HG02623 (cell line): Measurements from ENCODE around the gene SRXN1.
A peak's percentile ranks its signal among the peaks of the same experiment; 100 is the strongest.
"Not testable (repeated sequence)": the region's sequence is repeated elsewhere in the genome, so short reads cannot be mapped to it uniquely, and the experiment has no call there.

ENCODE experiments used
- ATAC-seq: cut with Tn5 transposase; IDR thresholded peaks from one replicate; pipeline ENCODE4 v1.9.1; 2021; ENCODE audit warnings: moderate library complexity; ENCODE audit not compliant: unreplicated experiment

The SRXN1 gene

DNA sequence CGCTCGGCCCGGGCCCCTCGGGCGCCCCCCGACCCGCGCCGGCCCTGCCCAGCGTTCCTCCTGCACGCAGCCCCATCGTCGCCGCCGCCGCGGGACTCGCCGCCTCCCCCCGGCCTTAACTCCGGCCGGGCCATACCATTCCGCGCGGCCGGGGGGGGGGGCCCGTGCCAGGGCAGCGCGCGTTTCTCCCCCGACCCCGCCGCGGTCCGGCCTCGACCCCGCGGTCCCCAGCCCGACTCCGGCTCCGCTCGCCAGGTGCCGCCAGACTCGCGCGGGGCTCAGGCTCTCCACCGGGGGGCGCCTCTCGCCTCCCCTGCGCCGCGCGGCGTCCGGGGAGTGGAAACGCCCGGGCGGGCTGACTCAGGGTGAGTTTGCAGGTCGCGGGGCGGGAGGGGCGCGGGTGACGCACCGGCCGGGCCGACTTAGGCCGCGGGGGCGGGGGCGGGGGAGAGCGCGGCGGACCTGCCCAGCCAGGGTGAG, at the start of gene SRXN1:
Gene SRXN1 (minus strand): TSS at position 91 of the 480 bp plus-strand sequence. CDS start 15 bp downstream, at position 76.
- ATAC-seq: peak; percentile 90

DNA sequence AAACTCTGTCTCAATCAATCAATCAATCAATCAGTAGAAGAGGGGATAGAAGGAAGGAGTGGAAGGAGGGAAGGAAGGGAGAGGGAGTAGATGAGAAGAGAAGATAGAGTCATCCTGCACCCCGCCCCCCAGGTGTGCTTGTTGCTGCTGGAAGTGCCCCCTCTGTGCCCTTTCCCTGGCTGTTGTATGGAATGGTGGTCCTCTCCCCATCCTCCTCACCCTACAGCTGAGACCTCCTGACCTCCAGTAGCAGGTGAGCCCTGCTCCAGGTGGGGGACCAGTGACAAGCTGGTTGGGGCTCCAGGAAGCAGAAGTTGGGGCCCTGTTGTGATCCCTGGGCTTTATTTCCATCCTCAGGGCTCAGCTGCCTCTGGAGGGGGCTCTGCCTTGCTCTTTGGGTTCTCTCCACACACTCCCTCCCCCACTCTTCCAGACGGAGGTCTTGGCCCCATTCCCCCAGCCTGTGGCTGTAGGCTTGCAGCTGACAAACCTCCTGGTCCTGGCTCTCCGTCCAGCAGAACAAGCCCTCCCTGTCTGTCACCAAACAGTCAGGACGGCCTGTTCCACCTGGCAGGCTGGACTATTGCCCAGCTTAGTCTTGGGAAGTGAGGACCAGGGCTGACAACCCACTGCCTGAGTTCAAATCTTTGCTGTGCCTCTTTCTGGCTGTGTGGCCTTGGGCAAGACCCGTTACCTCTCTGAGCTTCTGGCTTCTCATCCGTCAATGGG, 48.6 kb upstream of the SRXN1 start:
- ATAC-seq: no peak

DNA sequence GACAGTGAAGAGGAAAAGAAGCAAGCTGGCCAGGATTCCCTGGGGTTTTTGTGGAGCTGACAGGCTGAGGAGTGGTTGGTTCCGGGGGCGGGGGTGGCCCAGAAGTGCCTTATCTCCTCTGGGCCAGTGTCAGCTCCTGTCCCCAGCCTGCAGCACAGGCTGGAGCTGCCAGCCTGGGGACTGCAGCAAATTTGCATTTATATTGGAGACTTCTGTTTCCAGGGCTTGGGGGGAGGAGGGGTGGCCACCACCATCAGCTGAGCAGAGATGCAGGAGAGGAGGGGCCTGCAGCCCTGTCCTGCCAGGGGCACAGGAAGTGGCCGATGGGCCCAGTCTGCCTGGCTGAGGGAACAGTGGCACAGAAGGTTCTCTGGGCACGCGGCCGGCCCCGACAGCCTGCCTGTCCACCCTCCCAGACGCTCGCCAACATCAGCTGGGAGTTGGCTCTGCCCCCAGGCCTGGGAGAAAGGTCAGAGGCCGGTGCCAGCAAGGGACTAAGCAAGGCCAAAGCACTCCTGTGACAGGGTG, 46.9 kb upstream of the SRXN1 start:
- ATAC-seq: no peak

DNA sequence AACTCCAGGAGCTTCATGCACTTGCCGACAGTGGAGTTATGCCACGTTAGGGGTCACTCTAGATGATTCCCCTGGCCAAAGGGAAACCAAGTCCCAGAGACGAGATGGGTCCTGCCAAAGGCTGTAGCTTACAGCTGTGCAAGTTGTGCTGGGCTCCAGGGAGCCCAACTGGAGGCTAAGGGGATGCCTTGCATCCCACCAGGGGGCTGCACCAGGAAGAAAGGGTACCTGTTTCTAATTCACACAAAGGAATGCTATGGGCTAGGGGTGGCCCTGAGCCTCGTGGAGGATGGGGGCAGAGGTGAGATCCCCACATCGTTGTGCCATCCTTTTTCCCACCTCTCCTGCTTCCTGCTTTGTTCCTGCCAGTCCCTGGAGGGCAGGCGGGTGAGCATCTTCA, 46.3 kb upstream of the SRXN1 start:
- ATAC-seq: no peak

DNA sequence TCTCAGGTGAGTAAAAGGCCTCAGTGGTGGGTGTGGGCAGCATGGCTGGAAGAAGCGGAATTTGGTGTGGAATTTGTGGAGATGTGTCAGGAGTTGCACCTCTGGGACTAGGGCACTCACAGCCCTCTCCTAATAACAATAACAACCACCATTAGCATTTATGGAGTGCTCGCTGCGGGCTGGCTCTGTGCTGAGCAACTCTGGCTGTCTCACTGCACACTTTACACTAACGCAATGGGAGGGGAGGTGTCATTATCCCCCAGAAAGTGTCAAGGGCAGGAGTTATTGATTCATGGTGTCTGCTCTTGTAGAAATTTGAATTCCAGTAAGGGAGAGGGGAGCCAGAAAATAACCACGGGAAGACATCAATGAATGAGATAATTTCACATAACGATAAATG, 45.3 kb upstream of the SRXN1 start:
- ATAC-seq: no peak

DNA sequence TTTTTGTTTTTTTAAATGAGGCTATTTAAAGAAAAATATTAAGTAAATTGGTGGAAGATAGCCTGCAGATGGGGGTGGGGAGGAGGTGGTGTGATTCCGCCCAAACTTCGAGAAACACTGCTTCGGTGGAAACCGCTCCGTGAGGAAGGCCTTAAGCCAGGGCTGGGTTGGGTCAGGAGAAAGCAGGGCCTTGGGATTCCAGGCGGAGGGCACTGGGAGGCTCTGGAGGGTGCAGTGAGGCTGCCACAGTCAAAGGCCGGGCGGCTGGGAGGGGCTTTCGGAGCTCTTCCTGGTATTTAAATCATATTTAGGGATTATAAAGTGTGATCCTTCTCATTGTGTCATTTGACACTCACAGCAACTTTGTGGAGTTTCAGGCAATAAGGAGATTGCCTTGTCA, 44.8 kb upstream of the SRXN1 start:
- no peak for ATAC-seq

DNA sequence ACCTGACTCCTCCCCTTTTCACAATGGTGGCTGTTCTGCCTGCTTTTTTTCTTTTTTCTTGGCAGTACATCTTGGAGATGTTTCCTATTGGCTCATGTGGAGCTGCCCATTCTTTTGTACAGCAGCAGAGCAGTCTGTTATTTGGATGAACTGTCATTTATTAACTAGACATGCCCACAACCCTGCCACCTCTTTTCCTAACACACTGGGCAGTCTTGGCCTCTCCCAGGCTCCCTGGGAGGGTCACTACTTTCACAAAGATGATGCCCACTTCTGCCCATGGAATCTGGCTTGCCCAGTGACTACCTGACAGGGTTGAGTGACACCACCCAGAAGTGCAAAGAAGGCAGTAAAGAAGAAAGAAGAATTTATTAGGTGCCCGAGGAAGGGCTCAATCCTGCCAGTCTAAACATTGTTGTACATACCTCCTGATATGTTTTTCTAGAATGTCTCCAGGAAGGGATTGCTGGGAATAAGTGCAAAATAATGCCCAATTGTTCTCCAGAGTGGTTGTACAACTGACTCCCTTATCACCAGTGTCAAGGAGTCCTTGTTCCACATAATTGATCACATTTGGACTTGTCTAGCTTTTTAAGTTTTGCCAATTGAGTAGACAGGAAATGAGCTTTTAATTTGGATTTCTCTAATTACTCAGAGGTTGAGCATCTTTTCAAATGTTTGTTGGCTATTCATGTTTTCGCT, 42.3 kb upstream of the SRXN1 start:
- ATAC-seq: no peak

DNA sequence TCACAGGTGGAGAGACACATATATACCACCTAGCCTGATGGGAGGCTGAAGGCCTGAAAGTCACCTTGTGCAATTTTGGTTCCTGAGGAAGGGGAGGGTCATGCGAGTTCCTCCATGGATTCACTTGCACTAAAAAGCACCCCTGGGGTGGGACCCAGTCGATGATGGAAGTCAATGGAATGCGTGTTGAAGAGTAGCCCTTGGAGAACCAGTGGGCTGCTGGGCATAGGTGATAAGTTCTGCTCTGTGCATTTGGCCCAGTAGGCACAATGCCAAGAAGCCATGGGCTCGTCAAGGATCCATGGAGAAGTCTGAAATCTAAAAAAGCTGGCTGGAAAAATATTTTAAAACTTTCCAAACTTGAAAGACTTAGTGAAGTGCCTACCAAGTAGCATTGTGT, 41.5 kb upstream of the SRXN1 start:
- ATAC-seq: no peak

DNA sequence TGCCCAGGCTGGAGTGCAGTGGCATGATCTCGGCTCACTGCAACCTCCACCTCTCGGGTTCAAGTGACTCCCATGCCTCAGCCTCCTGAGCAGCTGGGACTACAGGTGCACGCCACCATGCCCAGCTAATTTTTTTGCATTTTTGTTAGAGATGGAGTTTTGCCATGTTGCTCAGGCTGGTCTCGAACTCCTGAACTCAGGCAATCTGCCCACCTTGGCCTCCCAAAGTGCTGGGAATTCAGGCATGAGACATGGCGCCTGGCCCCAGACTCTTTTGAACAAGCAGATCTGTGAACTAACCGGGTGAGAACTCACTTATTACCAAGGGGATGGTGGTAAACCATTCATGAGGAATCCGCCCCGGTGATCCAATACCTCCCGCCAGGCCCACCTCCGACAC, 40.8 kb upstream of the SRXN1 start:
- not testable (repeated sequence) for ATAC-seq

DNA sequence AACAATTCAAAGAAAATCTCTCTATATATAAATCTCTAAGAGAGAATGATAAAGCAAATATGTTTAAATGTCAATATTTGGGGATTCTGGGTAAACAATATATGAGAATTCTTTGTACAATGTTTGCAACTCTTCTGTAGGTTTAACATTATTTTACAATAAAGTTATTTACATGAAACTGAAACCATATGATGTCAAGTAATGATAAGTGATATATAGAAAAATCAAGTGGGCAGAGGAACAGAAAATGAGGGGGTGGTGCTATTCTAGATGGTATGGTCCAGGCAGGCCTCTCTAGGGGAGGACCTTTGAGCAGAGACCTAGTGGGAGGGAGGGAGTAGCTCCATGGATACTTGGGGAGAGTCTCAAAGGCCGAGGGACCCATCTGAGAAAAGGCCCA, 39.0 kb upstream of the SRXN1 start:
- no peak for ATAC-seq

DNA sequence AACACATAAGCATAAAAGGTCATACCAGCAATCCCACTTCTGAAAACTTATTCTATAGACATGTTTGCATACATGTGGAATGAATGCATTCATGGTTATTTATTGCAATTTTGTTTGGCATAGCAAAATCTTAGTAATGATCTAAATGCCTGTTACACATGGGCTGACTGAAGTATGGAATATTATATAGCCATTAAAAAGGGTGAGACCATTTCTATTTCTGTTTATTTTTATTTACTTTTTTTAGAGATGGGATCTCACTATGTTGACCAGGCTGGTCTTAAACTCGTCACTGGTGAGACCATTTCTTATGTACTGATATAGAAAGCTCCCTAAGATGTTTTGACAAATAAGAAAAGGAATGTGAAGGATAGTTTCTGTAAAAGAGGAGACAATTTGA, 36.9 kb upstream of the SRXN1 start:
- no peak for ATAC-seq

DNA sequence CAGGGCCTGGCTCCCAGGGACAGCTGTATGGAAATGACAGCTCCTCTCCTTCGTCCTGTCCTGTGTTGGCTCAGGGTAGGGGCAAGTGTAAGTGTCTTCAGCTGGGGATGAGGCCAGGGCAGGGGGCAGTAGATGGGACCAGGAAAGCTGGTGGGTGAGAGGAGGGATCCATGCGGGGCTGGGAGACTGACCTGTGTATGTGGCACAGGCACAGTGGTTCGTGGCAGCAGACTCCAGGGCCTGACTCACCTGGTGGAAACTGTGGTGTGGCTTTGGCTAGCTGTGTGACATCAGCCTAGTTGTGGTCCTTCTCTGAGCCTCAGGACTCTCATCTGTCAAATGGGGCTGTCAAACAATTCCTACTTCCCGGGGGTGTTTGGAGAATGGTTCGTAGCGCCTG, 36.3 kb upstream of the SRXN1 start:
- ATAC-seq: no peak

DNA sequence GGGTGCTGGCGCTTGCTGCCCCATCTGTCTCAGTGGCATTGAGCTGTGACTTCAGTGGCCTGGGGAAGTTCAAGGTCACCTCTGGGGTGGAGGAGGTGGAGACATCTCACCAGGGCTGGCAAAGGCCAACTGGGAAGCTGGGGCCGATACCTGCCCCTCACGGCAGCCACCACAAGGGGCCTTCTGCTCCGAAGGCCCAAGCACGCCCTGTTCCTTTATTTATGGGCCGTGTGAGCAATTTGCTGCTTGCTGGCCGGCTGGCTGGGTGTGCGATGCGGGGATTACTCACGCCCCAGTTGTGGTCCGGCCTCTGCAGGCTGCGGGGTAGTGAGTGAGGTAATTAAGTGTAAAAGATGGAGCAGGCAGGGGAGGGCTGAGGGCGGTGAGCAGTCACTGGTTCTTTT, 35.8 kb upstream of the SRXN1 start:
- ATAC-seq: no peak

DNA sequence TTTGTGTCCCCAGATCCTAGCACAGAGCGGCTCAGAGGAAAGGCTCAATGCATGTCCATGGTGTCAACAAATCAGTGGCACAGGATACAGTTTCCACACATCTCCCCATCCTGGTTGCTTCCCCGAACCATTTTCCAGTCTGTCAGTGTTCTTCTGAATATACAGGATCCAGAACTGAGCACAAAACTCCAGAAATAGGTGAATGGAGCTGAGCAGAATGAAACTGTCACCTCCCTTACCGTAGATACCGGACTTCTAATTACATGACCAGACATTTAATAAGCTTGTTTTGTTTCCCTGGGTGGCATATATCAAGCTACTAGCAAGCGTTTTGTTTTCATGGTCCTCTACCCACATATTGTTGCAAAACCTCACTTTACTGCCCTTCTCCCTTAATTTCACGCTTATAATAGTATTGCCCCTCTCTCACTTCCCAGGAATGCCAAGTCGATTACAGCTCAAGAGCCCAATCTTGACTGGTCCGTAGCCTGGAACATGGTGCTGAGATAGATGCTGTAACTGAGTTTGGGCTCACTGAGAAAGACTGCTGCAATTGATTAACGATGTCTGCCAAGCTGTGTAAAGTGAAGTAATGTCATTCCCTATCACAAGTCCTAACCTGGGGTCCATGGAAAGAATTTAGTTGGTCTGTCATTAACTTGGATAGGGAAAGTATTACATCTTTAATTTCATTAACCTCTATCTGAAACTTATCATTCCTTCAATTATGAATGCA, 34.6 kb upstream of the SRXN1 start:
- no peak for ATAC-seq

DNA sequence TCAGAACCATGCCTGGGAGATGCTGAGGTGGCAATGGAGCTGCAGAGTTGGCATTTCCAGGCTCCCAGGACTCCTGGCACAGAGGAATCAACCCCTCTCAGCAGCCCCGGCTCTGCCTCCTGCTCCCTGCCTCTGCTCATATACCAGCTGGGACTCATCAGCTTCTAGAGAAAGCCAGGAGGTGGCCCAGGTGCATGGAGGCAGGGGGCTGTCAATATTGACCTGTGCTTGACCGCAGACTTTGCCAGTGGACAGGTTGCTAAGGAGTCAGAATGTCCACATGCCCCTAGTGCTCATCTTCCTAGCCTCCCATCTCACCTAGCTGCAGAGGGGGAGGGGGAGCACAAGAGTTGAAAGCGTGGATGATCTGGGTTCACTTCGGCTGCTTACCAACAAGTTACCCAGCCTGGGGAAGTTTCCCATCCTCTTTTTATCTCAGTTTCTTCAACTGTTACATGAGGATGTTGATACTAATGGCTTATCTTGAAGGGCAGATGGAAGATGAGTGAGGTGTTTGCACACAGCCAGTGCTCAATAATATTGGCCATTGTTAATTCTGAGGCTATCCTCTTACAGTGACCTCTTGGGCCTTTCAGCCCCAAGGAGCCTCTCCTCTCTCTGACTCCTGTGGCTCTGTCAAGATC, 31.8 kb upstream of the SRXN1 start:
- ATAC-seq: no peak

DNA sequence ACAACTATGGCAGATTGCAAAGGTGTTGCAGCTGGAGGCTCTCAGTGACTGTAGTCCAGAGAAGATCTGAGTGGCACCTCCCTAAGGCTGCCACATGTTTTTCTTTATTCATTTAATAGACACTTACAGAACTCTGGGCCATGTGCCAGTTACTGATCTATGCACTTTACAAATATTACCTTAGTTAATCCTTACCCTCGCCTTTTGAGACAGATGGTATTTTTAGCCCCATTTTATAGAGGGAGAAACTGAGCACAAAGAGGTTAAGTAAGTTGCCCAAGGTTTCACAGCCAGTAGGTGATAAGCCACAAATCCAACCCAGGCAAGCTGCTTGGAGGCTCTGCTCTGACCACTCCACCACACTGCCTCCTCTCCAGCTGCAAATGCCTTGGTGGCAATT, 29.1 kb upstream of the SRXN1 start:
- no peak for ATAC-seq

DNA sequence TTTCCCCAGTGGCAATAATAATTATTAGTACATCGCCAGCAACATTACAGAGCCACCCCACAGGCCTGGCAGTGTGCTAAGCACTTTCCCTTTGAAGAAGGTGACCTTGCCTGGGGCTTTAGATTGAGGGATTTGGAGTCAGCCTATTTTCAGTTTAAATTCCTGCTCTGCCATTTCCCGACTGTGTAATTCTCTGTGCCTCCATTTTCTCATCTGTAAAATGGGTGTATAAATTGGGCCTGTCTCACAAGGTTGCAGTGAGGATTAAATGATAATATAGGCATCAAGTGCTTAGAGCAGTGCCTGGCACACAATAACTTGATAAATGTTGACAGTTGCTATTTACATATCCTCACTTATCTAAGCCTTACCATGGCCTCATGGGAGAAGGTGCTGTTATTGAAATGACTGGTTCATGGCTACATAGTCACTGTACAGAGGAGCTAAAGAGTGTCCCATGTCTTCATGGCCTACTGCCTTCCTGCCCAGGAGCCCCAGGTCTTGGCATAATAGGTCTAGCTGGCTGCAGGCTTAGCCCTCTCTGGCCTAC, 27.7 kb upstream of the SRXN1 start:
- ATAC-seq: no peak

DNA sequence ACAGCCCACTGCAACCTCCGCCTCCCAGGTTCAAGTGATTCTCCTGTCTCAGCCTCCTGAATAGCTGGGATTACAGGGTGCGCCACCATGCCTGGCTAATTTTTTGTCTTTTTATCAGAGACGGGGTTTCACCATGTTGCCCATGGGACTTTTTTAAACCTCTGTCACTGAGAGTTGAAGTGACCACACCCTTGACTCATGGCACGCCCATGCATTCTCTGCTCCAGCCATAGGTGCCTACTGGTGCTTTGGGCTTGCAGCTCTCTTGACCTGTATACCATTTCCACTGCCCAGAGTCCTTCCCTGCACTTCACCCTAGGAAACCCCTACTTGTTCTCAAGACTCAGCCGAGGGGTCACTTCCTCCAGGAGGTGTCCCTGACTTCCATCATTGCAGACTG, 25.0 kb upstream of the SRXN1 start:
- no peak for ATAC-seq

DNA sequence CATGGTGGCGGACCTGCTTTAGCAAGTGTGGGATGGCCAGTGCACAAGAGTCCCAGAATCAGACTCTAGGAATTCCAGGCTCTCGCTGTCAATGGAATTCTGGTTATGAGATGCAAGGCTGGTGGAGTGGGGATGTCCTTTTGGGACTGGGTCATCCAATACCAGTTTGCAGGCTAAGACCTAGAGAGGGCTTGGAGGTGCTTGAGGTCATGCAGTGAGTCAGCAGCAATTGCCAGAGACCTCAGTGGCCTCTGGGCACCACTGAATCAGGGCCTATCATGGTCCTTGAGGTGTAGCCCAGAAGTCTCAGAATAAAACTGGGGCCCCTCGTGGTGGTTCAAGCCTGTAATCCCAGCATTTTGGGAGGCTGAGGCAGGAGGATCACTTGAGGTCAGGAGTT, 24.0 kb upstream of the SRXN1 start:
- no peak for ATAC-seq

DNA sequence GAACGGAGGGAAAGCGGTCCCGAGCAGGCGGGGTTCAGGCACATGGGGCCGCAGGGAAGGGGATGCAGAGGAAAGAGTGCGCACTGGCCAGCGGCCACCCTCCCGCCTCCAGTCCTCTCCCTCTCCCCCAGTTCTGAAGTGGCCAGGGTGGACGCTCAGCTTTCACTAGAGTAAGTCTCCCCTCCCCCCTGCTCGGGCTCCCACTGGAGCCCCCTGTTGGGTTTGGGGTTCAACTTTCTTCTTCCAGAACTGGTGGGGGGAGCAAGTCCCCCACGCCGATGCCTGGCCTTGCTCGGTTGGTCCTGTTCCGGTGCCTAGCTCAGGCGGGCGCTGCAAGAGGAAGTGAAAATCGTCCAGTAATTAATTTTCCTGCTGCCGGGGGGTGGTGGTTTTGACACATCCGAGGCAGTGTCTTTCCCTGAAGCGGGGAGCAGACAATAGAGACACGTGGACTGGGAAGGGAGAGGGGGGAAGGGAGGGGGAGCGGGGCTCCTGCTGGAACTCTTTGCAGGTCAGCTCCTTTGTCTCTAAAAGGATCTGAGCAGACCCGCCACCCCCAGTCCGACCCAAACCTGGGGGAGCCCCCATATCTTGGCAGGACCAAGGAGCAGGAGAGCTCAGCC, 23.4 kb upstream of the SRXN1 start:
- no peak for ATAC-seq
